NCI-H1417 (cell line): Measurements from ENCODE around the gene MAPK10.
"Not testable (repeated sequence)": the region's sequence is repeated elsewhere in the genome, so short reads cannot be mapped to it uniquely, and the experiment has no call there.

Experiments
- DNase-seq, 3 experiments: peaks; one replicate each; lab custom pipeline; 2025; lab: John Stamatoyannopoulos, UW

Gene MAPK10

DNA sequence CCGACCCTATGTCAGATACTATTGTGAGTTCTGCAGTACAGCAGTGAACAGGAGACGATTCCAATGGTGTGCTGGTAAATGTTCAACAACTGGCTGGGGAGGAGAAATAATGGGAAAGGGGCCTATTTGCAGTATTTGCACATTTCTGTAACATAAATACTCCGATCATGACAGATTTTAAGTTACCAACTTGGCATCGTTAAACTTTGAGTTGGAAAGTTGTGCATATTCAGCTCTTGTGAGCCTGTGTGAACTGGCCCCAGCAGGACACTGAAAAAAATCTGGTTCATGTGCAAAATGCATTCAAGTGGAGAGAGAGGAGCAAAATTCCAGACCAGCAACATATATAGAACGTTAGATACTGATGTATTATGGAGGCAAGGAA lies 175.0 kb downstream of the MAPK10 start:
- DNase-seq: no peak

DNA sequence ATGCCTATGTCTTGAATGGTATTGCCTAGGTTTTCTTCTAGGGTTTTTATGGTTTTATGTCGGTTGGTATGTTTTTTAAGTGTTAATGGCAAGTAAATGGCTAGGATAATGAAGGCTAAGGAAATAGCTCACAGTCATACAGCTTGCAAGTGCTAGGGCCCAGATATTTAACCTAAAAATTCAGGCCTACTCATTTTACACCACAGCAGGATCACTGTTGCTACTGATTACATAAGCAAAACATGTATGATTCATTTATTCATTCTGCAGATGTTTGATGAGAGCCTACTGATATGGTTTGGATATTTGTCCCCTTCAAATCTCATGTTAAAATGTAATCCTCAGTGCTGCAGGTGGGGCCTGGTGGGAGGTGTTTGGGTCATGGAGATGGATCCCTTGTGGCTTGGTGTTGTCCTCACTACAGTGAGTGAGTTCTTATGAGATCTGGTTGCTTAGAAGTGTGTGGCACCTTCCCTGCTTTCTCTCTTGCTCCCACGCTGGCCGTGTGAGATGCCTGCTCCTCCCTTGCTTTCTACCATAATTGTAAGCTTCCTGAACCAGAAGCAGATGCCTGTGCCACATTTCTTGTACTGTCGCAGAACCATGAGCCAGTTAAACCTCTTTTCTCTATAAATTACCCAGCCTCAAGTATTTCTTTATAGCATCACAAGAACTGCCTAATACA lies 175.5 kb downstream of the MAPK10 start:
- DNase-seq: no peak

GRCh38 chr4:86181585-86181984 lies 178.3 kb downstream of the MAPK10 start:
- DNase-seq: no peak

GRCh38 chr4:86178211-86178610 lies 181.6 kb downstream of the MAPK10 start:
- no peak for DNase-seq

GRCh38 chr4:86174506-86174905 lies 185.3 kb downstream of the MAPK10 start:
- DNase-seq: no peak

- not testable (repeated sequence) for DNase-seq
These were observed 191.5 kb downstream of the MAPK10 start for GRCh38 chr4:86168335-86168734.

DNA sequence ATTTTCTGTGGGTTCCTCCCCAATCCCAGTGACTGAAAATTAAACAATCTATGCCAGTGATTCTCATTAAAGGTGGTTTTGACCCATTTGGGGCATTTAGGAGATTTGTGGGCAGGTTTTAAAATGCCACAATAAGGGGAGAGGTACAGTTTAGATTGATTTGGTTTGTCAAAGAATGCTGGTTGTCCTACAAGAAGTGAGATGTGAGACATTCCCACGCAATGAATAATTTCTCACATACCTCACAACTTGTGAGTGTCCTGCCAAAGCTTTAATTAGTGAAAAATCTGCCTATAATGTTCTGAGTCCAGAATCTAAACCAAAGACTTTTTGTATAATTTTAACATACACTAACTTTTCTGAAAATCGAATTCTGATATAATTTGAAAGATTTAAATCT lies 199.4 kb downstream of the MAPK10 start:
- DNase-seq: no peak

GRCh38 chr4:86159216-86159615 lies 200.6 kb downstream of the MAPK10 start:
- no peak for DNase-seq

GRCh38 chr4:86156531-86156930 lies 203.3 kb downstream of the MAPK10 start:
- DNase-seq: no peak

- DNase-seq: no peak
These were observed 204.1 kb downstream of the MAPK10 start for GRCh38 chr4:86155766-86156165.

GRCh38 chr4:86152454-86152853 lies 207.4 kb downstream of the MAPK10 start:
- no peak for DNase-seq

- no peak for DNase-seq
These were observed 208.7 kb downstream of the MAPK10 start for GRCh38 chr4:86151196-86151595.

DNA sequence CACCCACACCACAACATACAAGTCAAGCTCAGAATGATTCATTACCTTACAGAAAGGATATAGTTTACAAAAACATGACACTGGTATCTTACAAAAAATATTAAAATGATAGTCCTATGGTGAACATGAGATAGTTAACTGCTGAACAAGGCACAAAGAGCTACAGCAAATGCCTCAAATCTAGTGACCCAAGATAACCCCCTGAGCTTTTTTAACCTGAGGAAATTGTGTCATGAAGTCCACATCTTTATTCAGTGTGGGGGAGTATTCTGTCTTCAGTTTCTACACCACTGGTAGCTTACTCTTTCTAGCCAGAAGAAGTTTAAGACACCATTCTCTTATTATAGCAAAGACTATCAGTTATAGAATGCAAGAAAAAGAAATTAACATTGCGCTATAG lies 218.7 kb downstream of the MAPK10 start:
- DNase-seq: no peak

GRCh38 chr4:86132468-86132867 lies 227.4 kb downstream of the MAPK10 start:
- DNase-seq: no peak

GRCh38 chr4:86131456-86131855 lies 228.4 kb downstream of the MAPK10 start:
- no peak for DNase-seq

- no peak for DNase-seq
These were observed 229.5 kb downstream of the MAPK10 start for GRCh38 chr4:86130160-86130933.

GRCh38 chr4:86129546-86129945 lies 230.3 kb downstream of the MAPK10 start:
- DNase-seq: no peak

DNA sequence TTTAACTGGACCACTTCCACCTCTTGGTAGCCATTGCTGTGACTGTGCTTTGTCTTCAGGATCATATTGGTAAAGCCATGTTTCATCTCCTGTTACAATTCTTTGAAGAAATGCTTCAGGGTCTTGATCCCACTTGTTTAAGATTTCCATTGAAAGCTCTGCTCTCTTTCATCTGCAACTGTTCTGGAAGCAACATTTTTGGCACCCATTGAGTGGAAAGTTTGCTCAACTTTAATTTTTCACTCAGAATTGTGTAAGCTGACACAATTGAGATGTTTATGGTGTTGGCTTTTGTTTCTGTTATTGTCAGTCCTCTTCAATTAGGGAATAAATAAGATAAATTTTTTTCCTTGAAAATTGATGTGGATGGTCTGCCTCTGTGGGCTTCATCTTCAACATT lies 237.4 kb downstream of the MAPK10 start:
- DNase-seq: no peak

DNA sequence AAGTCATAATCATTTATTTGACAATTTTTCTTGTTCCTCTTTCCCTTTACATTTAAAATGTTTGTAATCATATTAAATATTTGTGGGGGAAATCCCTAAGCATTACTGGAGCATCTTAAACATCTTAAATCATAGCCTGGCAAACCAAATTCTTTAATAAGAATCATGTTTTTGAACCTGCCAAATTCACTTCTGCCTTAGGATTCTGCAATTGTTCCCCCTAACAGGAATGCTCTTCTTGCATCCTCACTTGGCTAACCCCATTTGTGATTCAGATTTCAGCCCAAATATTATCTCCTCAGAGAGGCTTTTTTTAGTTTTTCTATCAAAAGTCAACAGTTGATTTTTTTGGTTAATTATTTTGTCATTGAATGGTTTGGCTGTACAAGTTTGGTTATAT lies 241.1 kb downstream of the MAPK10 start:
- DNase-seq: no peak

- peak in 1 of 3 experiments; percentile 6 for DNase-seq
These were observed 242.0 kb downstream of the MAPK10 start for GRCh38 chr4:86117705-86118302.

DNA sequence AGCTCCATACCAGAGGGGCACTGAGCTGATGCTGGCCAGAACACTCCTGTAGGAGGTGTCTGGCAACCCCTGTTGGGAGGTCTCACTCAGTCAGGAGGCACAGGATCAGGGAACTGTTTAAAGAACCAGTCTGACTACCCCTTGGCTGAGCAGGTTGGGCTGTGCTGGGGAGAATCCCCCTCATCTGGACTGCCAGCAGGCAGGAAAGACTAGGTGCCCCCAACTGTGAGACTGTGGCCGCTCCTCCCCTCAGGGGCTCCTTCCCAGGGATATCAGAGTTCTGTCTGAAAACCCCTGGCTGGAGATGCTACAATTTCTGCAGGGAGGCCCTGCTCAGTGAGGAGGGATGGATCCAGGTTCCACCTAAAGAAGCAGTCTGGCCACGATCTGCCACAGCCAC lies 245.3 kb downstream of the MAPK10 start:
- DNase-seq: no peak

DNA sequence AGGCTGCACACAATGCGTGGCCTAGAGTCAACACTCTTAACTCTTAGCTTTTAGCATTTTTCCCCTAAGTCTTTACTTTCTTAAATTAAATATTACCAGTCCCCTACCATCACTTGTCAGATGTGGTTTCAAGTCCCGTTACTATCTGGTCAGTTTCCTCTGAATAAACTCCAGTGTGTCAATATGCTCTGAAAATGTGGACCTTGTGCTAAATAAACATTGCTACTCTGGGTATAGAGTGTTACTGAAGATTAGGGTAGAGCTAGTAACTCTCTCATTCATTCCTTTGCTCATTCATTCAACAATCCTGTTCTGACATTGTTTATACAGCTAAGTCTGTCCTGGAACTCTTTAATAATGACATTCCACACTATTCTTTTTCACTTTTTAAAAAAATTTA lies 251.0 kb downstream of the MAPK10 start:
- no peak for DNase-seq

DNA sequence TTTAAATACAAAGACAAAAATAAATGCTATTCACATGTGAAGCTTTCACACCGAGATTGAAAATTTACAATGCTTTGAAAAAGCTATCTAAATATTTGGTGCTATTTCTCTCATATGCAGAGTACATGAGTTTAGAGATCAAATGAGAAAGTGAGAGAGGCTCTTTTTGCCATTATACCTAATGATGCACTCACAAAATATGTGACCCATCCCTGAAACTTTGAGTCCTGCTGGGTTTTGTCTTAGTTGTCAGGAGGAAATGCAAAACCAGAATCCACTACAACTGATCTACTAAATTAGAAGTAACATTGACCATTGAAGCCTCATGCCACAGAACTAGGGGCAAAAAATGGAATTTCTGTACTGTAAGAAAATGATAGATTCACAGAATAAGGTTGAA lies 251.7 kb downstream of the MAPK10 start:
- no peak for DNase-seq
